C4-2B (cell line): Measurements from ENCODE around the gene LBHD2.

Experiments
- H3K27ac ChIP-seq: fragments of 450-650 bp; 2 replicates; pipeline ENCODE4 v1.5.1; 2017
- ZFX ChIP-seq: fragments of 450-650 bp; IDR thresholded peaks from 2 replicates; pipeline ENCODE4 v1.6.1; 2017
- TF ChIP-seq, protein P1 (sequence below): fragments of 450-650 bp; conservative IDR thresholded peaks from 2 replicates; pipeline ENCODE4 v1.5.1; 2017; ENCODE audit warnings: mild to moderate bottlenecking

The LBHD2 gene

DNA sequence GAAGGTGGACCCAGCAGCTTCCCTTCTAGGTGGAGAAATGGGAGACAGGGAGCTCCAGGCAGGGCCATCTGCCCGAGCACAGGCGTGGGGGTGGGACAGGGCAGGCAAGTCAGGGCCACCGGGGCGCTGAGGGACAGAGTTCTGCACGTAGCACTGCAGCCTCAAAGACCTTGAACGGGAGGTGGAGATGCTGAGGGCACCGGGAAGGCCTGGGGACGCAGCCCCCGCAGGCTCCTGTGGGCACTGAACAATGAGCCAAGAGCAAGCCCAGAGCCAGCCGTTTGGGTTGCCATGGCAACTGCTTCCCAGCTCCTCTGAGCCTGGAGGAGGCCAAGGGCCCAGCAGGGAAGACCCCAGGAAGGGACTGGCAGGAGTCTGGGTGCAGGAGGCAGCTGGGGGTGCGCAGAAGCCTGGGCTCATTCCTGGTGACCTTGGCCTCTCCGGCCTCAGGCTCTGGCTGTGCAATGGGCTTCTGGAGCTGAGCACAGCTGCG, 3.4 kb downstream of the LBHD2 start:
- no peak for TF ChIP-seq ZFX
- TF ChIP-seq, protein P1, sequence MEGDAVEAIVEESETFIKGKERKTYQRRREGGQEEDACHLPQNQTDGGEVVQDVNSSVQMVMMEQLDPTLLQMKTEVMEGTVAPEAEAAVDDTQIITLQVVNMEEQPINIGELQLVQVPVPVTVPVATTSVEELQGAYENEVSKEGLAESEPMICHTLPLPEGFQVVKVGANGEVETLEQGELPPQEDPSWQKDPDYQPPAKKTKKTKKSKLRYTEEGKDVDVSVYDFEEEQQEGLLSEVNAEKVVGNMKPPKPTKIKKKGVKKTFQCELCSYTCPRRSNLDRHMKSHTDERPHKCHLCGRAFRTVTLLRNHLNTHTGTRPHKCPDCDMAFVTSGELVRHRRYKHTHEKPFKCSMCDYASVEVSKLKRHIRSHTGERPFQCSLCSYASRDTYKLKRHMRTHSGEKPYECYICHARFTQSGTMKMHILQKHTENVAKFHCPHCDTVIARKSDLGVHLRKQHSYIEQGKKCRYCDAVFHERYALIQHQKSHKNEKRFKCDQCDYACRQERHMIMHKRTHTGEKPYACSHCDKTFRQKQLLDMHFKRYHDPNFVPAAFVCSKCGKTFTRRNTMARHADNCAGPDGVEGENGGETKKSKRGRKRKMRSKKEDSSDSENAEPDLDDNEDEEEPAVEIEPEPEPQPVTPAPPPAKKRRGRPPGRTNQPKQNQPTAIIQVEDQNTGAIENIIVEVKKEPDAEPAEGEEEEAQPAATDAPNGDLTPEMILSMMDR = no peak
- no peak overlapping the region for H3K27ac ChIP-seq

DNA sequence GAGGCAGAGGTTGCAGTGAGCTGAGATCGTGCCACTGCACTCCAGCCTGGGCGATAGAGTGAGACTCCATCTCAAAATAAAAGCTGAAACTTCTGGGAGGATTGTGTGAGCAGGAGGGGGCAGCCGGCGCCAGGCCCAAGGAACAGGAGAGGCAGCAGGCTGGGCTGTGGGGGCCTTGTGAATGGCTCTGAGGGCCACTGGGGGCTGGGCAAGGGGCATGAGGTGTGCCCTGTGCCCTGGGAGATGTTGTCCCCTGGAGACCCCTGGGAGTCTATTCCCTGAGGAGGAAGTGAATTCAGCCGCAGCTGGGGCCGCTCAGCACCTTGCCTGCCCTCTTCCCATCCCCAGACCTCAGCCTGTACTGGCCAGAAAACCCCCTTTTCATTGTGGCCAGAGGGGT, 4.9 kb downstream of the LBHD2 start:
- no peak overlapping the region for H3K27ac ChIP-seq
- no peak for TF ChIP-seq ZFX
- TF ChIP-seq, protein P1 = no peak

DNA sequence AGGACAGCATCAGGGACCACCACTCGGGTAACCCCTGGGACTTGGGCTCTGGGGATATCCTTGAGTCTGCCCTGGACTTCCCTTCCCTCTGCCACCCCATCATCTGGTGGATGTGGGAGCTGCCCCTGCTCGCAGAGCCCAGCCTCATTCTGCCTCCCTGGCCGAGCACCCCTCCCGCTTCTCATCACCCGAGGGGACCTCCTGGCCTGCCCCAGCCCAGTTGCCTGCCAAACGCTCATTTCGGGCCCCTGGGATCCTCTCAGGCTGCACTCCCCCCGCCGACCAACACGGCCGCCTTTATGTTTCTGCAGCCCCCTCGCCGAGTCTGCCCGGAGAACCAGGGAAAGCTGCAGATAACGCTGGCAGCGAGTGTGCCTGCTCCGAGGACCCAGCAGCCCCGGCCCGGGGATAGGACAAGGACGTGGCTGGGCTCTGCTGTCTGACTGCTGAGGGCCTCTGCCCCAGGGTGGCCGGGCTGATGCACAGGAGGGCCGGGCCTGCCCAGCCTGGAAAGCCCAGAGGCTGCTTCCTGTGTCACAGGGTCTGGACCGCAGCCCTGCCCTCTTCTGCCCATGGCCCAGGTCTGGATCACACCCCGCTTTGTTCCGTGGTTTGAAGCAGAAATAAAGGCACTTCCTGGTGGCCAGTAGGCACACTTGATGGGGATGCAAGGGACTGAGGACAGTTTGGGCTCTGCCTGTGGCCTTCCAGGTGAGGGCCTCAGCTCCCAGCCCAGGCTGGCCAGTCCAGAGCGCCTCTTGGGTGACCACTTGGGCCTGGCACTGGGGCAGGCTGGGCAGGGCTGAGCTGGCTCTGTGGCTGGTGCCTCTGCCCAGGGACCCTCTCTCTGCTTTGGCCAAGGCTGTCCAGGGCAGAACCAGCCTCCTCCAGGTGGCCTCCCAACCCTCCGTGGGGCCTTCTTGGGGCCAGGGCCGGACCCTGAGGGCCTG, 5.7 kb downstream of the LBHD2 start:
- TF ChIP-seq, protein P1 = no peak
- no peak for TF ChIP-seq ZFX
- no peak overlapping the region for H3K27ac ChIP-seq

DNA sequence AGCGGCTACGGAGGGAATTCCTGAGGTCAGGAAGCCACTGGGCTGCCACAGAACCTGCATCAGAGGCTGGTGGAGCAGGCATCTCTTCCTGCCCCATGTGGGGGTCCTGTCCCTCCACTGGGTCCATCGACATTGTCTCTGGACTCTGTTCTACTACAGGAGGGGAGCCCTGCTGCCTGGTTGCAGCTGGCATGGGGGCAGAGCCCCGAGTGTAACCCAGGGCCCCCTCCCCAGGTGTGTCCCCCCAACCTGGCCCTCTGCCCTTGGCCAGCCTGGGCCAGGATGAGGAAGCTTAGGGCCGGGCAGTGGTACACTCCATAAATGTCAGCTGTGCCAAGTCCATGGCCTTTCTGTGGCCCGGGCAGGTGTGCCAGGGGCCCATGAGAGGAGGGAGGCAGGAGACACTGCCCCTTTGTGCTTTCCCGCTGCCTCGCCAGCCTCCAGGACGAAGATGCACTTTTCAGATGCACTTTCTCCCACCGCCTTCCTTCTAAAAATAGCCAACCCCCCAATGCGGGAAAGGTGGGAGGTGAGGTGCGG, 6.5 kb downstream of the LBHD2 start:
- TF ChIP-seq, protein P1 = no peak
- no peak for TF ChIP-seq ZFX
- no peak overlapping the region for H3K27ac ChIP-seq

DNA sequence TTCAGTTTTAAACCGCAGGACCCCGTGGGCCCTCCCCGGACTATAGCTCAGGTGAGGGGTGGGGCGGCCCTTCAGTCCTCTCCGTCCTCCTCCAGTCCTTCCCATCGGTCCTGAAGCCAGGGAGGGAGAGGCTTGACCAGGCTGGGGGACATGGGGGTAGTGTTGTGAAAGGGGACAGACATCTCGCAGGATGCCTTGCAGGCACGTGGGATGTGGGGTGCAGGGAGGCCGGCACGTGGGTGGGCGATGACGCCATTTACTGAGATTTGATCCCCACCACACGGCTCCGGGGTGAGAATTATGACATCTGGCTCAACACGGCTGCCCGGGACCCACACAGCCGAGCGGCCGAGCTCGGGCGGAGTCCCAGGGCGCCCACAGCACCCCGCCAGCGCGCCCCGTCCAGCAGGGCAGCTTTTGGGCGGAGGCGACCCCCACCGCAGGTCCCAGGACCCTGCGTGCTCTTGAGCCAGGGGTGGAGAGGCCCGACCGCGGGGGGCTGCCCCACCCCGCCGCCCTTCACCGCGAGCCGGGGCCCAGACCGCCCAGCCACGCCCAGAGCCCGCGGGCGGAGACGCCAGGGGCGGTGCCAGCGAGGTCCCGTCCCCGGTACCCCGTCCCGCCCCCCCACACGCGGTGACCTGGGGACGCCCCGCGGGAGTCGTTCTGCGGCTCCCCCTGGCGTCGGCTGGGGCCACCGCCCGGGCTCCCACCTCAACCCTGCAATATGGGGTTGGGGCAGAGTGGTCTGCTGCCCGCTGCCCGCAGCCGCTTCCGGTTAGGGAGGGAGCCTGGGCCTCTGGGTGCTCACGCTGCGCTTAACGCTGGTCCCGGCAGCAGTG, 7.3 kb downstream of the LBHD2 start:
- TF ChIP-seq, protein P1 = no peak
- TF ChIP-seq ZFX = no peak
- no peak overlapping the region for H3K27ac ChIP-seq

DNA sequence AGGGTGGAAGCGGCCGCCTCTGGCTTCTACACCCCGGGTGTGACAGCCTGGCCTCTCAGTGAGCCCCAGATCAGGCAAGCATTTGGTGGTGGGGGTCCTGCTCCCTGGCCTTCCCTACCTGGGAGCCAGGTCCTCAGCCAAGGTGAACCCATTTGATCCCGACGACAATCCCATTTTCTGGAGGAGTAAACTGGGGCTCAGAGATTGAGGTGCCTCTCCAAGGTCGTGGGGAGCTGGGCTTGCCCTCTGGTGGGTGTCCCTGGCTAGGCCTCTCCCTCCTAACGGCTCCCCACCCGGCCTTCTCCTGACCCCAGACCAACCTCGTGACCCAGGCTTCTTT, 7.8 kb downstream of the LBHD2 start:
- TF ChIP-seq, protein P1 = no peak
- TF ChIP-seq ZFX = no peak
- H3K27ac ChIP-seq = no peak overlapping the region
